ENCODE data around the gene TMEM121.

Gene TMEM121

DNA sequence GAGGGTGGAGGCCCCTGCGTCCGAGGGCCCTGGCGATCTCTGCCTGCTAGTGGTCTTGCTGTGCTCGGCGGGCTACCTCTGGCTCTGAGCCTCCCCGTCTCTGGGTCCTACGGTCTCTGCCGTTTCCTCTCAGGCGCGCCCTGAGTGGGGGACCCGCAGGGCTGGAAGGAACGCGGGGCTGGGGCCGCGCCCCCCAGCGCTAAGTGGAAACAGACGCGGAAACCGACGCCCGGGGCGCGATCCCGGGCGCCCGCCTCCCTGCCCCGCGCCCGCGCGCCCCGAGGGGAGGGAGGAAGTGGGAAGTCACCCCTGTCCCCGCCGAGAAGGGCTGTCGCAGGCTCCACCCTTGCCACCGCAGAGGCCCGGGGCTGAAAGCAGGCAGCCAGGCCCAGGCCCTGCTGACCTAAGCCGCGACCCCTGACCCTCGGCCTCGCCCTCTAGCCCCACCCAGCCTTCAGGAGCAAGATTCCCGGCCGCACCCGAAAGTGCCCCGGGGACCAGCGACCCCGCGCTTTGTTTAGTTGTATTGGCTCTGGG, 38.9 kb upstream of the TMEM121 start:
- no peak for FAIRE-seq

DNA sequence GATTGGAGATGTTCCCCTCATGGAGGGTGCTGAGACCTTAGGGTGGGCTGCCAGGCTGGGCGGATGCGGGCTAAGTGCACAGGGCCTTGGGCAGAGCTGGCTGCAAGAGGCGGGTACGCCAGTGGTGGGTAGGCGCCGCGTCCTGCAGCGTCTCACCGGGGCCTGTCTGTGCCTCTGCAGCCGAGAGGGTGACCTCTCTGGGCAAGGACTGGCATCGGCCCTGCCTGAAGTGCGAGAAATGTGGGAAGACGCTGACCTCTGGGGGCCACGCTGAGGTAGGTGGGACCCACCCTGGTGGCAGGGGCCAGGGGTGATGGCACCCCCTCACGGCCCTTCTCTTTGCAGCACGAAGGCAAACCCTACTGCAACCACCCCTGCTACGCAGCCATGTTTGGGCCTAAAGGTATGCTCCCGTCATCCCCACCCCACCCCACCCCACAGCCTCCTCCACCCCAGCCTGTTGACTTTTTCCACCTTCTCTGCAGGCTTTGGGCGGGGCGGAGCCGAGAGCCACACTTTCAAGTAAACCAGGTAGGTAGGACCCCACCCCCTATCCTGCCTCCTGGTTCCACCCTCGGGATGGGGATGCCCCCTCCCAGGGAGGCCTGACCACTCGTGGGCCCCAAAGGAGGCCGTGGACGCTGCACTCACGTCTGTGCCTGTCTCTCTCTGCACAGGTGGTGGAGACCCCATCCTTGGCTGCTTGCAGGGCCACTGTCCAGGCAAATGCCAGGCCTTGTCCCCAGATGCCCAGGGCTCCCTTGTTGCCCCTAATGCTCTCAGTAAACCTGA, 38.2 kb upstream of the TMEM121 start:
- no peak for FAIRE-seq

DNA sequence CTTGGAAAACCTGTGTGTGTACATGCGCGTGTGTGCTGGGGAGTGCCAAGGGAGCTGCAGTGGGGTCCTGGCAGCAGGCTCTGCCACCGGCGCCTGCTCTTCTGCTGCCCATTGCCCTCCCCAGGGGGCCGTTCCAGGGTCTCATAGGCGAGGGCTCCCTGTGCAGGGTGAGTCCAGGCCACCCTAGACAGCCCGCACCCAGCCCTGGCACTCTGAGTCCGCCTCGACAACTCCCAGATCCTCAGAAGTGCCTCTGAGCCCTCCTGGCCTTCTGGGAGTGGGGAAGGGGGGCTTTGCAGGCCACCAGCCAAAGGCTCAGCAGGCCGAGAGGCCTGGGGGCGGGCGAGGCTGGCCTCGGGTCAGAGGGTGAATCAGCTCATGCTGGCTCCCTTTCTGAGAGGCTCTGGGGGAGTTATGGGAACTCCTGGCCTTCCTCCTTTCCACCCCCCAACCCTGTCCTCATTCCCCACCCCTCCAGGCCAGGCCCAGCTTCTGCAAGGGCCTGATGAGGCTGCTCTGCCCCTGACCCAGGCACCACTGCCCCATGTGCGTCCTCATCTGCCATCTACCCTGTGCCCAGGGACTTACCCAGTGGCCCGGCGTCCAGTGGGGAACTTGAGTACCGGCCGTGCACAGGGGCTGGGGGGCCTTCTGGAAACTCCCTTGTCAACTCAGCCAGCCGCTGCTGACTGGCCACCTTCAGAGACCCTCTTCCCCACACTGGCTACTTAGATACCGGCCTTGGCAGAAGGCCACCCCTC, 37.4 kb upstream of the TMEM121 start:
- no peak for FAIRE-seq

DNA sequence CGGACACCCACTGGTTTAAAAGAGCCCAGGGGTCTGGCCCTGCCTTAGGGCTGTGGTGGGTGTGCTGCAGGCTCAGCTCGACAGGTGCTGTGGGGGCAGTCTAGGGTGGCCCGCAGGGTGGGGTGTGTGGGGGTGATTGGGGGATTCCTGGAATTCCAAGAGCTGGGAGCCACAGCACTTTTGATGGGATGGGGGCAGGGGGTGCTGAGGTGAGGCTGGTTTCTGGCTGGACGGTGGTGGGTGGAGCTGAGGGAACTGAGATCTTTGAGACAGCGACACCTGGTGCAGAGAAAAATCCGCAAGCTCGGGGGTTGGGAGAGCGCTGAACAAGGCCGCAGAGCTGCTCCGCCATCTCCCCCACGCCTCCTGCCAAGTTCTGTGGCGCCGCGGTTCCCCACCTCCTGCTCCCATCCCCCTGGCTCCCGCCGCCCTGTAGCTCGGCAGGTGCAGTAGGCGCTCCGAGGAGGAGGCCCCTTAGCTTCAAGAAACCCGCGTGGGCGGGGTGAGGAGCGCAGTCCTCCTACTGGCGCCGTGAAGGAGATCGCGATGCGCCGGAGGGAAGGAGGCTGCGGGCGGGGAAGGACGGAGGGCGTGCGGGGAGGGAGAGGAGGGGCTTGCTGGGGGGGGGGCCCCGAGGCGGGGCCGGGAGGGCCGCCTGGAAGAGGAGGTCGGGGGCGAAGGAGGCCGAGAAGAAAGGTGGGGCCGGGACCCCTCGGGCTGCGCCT, 36.7 kb upstream of the TMEM121 start:
- FAIRE-seq = no peak

DNA sequence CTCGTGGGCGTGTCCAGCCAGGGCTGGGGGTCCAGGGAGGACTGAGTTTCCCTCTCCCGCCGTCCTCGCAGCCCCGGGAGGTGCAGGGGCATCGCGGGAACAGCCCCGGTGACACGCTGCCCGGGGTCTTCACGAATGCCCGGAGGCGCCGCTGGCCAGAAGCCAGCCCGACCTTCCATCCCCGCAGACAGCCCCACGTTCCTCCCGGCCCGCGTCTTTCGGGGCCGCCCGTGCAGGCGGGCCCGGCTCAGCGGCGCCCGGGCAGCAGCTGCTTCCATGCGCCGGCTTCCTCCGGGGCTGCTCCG, 36.2 kb upstream of the TMEM121 start:
- FAIRE-seq = no peak

DNA sequence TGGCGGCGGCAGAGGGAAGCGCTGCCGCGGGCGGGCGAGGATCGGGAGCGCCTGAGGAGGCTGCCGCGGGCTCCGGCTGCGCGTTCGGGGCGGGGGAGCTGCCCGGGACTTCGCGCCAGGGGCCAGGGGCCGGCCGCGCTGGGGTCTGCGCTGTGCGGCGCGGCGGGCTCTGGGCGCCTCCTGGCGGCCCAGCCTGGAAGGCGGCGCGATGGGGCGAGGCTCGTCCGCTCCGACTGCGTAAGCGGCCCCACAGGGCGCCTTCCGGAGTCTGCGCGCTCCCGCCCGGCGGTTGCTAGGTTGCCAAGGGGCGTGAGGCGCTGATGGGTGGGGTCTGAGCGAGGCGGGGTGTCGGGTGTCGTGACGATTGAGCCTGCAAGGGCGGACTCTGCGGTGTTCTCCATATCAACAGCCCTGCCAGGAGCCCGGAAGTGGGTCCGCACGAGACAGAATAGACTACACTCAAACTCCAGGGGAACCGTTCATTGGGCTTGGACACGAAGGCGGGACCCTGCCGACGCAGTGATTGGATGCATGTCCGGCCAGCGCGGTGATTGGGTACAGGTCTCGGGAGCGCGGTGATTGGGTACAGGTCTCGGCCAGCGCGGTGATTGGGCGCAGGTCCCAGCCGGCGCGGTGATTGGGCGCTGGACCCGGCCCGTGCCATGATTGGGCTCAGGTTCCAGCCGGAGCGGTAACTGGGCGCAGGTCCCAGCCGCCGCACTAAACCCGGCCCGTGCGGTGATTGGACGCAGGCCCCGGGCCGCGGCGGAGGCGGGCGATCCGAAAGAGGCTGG, 35.6 kb upstream of the TMEM121 start, which contains the start of gene TEDC1:
TSS of gene TEDC1 (plus strand) at position 675 of the 794 bp plus-strand sequence. CDS start 130 bp downstream, outside the sequence.
- FAIRE-seq = peak; percentile 99

DNA sequence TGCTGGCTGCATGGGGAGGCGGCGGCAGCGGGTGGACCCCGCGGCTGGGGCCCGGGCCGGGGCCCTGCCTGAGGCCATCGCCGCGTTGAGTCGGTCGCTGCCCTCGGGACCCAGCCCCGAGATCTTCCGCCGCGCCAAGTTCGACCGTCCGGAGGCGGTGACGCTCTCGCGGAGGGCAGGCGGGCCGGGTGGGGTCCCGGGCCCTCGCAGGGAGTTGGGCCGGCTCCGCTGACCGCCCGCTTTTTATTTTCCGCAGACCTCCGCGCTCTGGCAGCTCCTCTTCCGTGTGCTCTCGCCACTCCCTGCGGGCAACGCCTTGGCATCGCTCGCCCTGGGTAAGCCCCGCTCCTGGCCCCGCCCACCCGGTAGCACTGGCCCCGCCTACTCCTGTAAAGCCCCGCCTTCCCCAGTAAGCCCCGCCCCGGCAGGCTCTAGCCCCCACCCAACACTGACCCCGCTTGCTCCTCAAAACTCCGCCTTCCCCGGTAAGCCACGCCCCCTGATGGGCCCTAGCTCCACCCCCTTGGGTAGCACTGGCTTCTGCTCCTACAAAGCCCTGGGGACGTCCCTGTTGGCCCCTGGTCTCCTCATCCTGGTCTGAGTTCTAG, 34.9 kb upstream of the TMEM121 start:
- no peak for FAIRE-seq

DNA sequence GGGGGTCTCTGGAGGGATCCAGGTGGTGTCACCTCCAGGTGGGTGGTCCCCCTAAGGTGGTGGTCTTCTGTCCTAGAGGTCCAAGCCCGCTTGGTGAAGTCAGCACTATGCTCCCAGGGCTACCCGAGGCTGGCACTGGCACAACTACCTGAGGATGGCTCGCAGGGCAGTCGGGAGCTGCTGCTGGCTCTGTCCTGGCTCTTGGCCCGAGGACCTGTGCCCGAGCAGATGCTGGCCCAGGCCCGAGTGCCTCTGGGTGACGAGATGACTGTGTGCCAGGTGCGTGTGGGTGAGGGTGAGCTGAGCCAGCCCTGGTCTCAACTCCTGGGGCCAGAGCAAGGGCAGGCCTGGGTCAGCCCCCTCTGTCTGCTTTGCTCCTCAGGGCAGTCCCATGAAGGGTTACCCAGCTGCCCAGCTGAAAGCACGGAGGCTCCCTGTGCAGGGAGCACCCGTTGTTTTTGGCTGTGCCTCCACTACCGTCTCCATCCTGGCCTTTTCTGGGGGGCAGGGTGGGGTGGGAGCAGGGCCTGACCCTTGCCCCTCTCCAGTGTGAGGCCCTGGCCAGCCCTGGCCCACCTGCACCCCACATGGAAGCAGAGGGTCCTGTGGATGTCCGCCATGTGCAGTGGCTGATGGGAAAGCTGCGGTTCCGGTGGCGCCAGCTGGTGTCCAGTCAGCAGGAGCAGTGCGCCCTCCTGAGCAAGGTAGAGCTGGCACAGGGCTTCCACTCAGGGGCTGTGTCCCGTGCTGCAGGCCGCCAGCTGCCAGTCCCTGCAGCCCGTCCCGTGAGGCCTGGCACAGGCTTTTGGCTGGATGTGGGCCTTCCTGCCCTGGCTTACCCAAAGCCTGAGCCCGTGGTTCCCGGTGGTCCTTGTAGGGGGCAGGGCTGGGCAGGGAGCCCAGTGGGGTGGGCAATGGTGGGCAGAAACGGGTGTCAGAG, 34.1 kb upstream of the TMEM121 start:
- FAIRE-seq = no peak

DNA sequence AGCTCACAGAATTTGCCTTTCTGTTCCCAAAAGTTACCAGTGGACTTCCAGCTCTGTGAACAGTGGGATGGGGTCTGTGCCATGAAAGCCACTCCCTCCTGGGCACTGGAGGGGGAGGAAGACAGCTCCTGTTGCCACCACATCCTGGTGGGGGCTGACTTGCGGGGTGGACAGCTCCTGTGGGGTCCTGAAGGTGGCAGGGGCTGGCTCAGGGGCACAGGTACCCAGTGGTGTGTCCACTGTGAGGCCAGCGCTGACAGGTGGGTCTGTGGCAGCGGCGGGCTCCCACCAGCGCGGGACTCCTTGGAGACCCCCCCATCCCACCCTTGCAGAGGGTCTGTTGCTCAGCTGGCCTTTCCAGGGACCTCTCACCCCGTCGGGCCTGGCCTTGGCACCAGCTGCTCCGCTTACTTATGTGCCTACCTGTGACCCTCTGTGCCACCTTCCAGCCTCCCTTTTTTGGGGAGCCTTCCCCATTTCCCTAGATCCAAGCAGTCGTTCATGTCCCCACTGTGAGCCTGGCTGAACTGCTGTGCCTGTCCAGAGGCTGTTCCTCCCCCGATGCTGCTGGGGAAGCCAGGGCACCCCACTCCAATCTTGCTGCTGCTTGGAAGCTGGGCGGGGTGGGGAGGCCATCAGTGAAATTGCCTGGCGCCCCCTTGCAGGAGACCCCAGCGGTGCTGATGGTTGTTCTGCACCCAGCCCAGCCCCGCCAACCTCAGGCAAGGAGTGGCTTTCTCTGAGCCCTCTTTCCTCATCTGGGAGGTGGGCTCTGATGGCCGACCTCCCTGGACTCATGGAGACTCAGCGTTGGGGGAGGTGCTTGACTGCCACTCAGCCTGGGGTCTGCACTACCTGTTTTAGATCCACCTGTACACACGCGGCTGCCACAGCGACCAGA, 33.2 kb upstream of the TMEM121 start:
- FAIRE-seq = no peak

DNA sequence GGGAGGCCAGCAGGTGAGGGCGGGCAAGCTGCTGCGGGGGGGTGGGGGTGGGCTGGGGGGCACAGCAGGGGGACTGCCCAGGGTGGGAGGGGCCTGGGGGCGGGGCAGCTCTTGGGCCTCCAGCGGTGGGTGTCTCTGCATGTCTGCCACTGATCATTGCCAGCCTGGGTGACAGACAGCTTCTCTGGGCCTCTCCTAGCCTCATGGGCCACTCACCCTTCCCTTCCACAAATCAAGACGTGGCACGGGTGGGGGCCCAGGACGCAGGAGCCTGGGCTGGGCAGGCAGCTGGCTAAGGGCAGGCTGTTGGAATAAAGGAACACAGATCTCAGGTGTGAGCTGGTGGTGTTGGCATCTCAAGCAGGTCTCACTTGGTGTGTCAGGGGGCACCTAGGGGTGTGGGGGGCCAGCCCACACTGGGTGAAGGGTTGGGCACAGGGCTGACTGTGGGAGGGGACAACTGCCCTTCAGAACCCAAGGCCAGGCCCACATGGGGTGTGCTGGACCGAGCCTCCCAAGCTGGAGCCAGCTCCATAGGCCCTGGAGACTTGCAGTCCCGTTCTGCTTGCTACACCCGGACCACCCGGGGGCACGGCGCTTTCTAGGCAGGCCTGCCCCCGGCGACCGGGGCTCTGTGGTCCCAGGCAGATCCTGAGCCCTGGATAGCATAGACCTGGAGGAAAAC, 32.3 kb upstream of the TMEM121 start:
- no peak for FAIRE-seq

DNA sequence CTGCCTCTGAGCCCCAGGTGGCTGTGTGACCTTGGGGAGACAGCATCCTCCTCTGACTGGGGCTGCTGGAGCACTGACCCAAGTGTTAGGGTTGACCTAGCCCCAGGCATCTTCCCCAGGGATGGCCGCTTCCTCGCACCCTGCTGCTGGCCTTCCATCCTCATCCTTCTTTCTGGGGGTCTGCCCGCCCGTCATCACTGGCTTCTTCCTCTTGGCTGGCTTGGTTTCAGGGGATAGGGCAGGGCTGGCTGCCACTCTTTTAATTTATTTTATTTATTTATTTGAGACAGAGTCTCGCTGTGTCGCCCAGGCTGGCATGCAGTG, 31.8 kb upstream of the TMEM121 start:
- FAIRE-seq = no peak

DNA sequence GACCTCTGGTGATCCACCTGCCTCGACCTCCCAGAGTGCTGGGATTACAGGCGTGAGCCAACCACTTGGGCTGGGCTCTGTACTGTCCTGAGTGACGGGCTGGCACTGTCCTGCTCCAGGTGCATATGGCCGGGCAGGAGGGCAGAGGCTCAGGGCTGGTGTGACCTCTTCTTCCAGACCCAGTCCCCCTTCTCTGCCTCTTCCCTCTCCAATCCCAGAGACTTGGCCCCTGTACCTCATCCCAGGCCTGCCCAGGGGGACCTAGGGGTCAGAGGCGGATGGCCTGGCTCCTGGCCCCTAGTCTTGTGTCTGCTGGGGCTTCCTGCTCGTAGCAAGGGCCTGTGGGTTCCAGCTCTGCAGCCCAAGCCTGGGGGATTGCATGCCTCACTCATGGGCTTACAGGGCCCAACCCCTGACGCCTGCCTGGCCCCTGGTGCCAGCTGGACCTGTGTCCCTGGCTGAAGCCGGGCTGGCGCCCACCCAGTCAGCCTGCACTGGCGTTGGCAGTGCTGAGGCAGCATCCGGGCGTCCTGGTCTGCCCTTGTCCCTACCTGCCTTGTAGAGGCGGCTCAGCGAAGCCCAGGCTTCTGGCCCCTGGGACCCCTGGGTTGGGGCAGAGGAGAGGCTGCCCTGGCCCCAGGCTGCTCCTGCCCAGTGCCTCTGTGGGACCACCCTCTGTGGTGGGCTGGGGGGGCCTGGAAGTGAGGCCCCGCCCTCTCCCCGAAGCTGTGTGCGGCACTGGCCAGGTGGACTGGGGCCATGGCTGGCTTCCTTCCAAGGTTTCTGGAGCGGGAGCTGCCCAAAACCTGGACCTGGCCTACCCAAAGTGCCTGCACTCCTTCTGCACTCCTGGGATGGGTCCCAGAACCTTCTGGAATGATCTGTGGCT, 31.0 kb upstream of the TMEM121 start:
- no peak for FAIRE-seq

DNA sequence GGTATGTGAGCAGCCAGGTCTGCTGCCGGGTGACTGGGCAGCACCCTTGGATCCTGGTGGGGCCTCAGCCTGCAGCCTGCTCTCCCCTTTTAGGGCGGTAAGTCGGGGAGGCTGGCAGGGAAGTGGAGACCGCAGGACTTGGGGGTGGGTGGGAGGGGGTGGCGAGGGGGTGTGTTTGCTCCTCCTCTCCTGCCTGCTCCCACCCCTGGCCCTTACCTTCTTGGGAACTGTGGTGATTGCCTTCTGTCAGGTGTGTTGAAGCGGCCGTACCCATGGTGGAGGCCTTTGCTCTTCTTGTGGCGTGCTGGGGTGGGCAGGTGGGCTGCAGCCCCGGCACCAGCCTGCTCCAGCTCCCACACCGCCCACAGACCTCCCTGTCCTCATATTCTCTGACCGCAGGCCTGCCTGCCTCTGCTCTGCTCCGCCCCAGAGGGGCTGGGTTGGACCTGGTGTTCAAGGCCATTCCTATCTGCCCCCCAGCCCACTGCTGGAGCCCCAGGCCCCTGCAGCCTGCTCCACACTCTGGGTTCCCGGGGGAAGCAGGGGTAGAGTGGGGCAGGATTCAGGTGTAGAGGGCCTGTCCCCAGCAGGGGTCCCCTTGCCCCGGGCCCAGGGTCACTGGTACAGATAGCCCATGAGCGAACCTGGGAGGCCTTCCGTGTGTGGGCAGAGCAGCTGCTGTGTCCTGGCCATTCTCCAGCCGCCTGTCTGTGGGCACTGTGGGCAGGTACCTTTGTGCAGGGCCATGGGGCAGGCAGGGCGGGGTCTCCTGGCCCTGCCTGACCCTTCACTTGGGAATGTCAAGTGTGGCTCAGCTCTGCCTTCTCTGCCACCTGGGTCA, 30.2 kb upstream of the TMEM121 start:
- FAIRE-seq = no peak

DNA sequence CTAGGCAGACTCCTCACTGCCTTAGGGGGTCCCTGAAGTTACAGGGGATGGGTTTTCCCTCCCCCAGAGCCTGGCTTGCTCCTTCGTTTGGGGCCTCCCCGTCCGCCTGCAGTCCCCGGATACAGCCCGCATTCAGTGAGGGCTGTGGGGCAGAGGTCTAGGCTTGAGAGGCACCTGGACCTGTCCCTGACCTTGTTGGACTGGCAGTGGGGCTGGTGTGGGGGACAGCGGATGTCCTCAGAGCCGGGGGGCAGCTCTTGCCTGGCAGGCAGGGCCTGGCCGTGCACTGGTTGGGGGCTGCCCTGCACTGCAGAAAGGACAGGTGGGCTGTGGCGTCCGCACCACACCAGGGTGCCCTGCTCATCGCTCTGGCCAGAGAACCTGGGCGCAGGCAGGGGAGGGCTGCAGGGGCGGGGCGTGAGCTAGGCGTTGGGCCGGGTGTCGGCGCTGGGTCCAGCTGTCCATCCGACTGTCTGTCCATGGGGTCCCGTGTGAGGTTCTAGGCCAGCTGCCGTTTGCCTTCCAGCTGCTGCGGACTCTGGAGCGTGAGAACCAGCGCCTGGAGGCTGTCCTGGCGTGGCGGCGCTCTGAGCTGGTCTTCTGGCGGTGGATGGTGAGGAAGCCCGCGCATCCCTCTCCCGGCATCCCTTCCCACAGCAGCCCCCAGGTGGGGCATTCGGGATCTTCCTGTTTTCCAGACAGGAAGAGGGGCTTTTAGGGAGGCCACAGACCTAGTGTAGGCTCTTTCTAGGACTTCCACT, 29.4 kb upstream of the TMEM121 start:
- no peak for FAIRE-seq

DNA sequence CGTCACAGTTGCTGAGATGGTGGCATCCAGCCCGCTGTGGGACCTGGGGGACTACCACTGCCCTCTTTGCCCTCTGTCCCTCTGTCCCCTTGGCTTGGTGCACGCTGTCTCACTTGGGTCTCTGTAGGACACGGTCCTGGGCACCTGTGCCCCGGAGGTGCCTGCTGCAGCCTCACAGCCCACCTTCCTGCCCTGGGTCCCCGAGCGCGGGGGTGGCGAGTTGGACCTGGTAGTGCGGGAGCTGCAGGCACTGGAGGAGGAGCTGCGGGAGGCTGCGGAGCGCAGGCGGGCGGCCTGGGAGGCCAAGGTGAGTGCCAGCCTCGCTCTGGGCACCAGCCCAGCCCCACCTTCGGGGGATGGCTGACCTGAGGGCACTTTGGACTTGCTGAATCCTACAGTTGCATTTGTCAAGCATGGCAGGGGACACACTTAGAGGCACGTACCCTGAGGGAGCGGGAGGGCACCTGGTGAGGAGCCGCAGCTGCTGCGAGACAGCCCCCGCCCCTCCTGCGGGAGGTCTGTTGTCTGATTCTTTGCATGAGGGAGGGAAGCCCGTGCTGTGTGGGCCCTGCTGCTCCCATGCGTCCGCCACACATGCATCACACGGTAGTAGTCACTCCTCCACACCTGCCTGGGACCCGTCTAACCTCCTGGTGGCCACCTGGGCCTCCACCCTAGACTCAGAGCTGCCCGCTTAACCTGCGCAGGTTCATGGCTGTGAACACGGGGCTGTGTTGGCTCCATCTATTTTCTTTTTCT, 28.5 kb upstream of the TMEM121 start:
- no peak for FAIRE-seq
